ENCODE measurements around the gene TNRC6C. TPM values are rescaled to one million over a fixed set of nuclear protein-coding genes. Genes with fewer than 3 reads are reported as not detected.
"Not testable (repeated sequence)": the region's sequence is repeated elsewhere in the genome, so short reads cannot be mapped to it uniquely, and the experiment has no call there.

TNRC6C gene
- total and polyA plus RNA-seq, 10 donors, result 1.7 to 37.0 (median 18.3) TPM

- H3K27me3 ChIP-seq (replicated peaks in 1 of 7); intact Hi-C loops (cut with DNase I; ENCODE audit: low total_unique reads); H3K9me3 ChIP-seq; DNase-seq; H3K4me3 ChIP-seq: not testable (repeated sequence)
- Histone ChIP-seq H3K27ac (peak overlapping the region in 1 of 8 donors; percentile 38), H3K4me1 (peaks cover 15 to 96% (median 56%) of the 10 kb centered on the region in 6 donors), H3K36me3 (peaks cover 2 to 100% (median 90%) of the 10 kb centered on the region in 6 donors)
- WGBS, 5 donors, result 78 to 94% (median 89%) methylated on average over 12 to 16 of the region's 18 CpGs
- TF ChIP-seq POLR2AphosphoS5 (IDR thresholded peaks at IDR 0.05), result peak; percentile 16 to 51 (median 19)
These were observed 157.3 kb downstream of the TNRC6C start for GRCh38 chr17:78115803-78116202.

DNA sequence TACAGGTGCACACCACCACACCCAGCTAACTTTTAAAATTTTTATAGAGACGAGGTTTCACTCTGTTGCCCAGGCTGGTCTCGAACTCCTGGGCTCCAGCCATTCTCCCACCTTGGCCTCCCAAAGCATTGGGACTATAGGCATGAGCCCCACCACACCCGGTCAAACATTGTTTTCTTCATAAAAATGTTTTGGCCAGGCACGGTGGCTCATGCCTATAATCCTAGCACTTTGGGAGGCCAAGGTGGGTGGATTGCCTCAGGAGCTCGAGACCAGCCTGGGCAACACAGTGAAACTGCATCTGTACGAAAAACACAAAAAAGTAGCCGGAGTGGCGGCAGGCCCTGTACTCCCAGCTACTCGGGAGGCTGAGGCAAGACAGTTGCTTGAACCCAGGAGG lies 157.9 kb downstream of the TNRC6C start:
- Histone ChIP-seq H3K27me3 (replicated peaks in 1 of 7) (no peaks in the 10 kb centered on the region), H3K4me3 (no peak overlapping the region), H3K36me3 (peaks cover 2 to 100% (median 88%) of the 10 kb centered on the region in 6 donors), H3K4me1 (peaks cover 22 to 96% (median 62%) of the 10 kb centered on the region in 6 donors), H3K27ac (peak overlapping the region in 1 of 8 donors; percentile 68), H3K9me3 (no peaks in the 10 kb centered on the region)
- no peak for TF ChIP-seq POLR2AphosphoS5 (IDR thresholded peaks at IDR 0.05)
- TF ChIP-seq POLR2A (IDR thresholded peaks at IDR 0.05), result no peak
- TF ChIP-seq, protein P1, sequence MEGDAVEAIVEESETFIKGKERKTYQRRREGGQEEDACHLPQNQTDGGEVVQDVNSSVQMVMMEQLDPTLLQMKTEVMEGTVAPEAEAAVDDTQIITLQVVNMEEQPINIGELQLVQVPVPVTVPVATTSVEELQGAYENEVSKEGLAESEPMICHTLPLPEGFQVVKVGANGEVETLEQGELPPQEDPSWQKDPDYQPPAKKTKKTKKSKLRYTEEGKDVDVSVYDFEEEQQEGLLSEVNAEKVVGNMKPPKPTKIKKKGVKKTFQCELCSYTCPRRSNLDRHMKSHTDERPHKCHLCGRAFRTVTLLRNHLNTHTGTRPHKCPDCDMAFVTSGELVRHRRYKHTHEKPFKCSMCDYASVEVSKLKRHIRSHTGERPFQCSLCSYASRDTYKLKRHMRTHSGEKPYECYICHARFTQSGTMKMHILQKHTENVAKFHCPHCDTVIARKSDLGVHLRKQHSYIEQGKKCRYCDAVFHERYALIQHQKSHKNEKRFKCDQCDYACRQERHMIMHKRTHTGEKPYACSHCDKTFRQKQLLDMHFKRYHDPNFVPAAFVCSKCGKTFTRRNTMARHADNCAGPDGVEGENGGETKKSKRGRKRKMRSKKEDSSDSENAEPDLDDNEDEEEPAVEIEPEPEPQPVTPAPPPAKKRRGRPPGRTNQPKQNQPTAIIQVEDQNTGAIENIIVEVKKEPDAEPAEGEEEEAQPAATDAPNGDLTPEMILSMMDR (IDR thresholded peaks at IDR 0.05 in 8 of 11, conservative IDR thresholded peaks at IDR 0.05 in 3 of 11), result no peak
- WGBS, 5 donors, result 96 to 98% (median 96%) methylated on average over 9 of the region's 9 CpGs
- no peak for DNase-seq
- intact Hi-C loops (cut with DNase I; ENCODE audit: low total_unique reads), result no loop called here

- DNase-seq, result peak; percentile 79
- H3K4me3 ChIP-seq, result no peak overlapping the region
- peak overlapping the region in 4 of 8 donors; percentile 3 to 68 (median 48) for H3K27ac ChIP-seq
- H3K9me3 ChIP-seq, result no peaks in the 10 kb centered on the region
- TF ChIP-seq POLR2AphosphoS5 (IDR thresholded peaks at IDR 0.05), result peak in 2 of 3 donors; percentile 51 to 77
- TF ChIP-seq, protein P1 (IDR thresholded peaks at IDR 0.05 in 8 of 11, conservative IDR thresholded peaks at IDR 0.05 in 3 of 11), result peak in 6 of 11 experiments; percentile 14 to 59 (median 42)
- no peak for TF ChIP-seq POLR2A (IDR thresholded peaks at IDR 0.05)
- intact Hi-C loops (cut with DNase I; ENCODE audit: low total_unique reads), result no loop called here
- H3K4me1 ChIP-seq, result peaks cover 29 to 97% (median 69%) of the 10 kb centered on the region in 6 donors
- WGBS, 5 donors, result 47 to 75% (median 67%) methylated on average over 24 to 41 of the region's 41 CpGs
- H3K36me3 ChIP-seq, result peaks cover 2 to 100% (median 86%) of the 10 kb centered on the region in 6 donors
- no peaks in the 10 kb centered on the region for H3K27me3 ChIP-seq (replicated peaks in 1 of 7)
These were observed 158.8 kb downstream of the TNRC6C start for GRCh38 chr17:78117027-78117981.

DNA sequence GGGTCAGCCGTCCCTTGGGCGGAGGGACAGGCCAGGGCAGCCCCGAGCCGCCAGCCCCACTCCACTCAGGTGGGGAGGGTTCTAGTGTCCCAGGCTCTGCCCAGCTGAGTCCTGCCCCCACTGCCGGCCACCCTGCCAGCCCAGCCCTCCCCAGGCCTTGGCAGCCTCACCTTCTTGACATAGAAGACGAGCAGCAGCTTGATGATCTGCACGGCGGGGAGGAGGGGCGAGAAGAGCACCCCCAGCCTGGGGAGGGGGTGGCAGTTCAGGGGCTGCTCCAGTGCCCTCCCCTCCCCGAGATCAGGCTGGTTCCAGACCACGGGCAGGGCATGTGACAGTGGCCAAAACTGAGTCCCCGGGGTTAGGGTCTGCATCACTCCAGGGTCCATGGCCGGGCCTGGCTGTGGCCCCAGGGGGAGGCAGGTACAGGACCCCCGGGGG lies 160.3 kb downstream of the TNRC6C start:
- intact Hi-C loops (cut with DNase I; ENCODE audit: low total_unique reads), result no loop called here
- H3K4me1 ChIP-seq, result peaks cover 27 to 97% (median 68%) of the 10 kb centered on the region in 6 donors
- no peaks in the 10 kb centered on the region for H3K9me3 ChIP-seq
- no peak overlapping the region for H3K4me3 ChIP-seq
- no peak for DNase-seq
- 88 to 94% (median 91%) methylated on average over 5 to 14 of the region's 14 CpGs for WGBS, 5 donors
- peaks cover 2 to 100% (median 84%) of the 10 kb centered on the region in 6 donors for H3K36me3 ChIP-seq
- H3K27ac ChIP-seq, result peak overlapping the region in 3 of 8 donors; percentile 18 to 42 (median 18)
- H3K27me3 ChIP-seq (replicated peaks in 1 of 7), result no peaks in the 10 kb centered on the region
- TF ChIP-seq, protein P1 (IDR thresholded peaks at IDR 0.05 in 8 of 11, conservative IDR thresholded peaks at IDR 0.05 in 3 of 11), result no peak
- TF ChIP-seq POLR2AphosphoS5 (IDR thresholded peaks at IDR 0.05) (peak; percentile 58 to 84 (median 66)), POLR2A (IDR thresholded peaks at IDR 0.05) (no peak)

All from spleen (tissue), 11 donors.